HG02943 (cell line): Measurements from ENCODE around the gene RABEP1.

Experiments used
- ATAC-seq: cut with Tn5 transposase; IDR thresholded peaks from one replicate; pipeline ENCODE4 v1.9.1; 2021; ENCODE audit warnings: mild to moderate bottlenecking, low read depth, moderate library complexity; ENCODE audit not compliant: unreplicated experiment

Gene RABEP1

GRCh38 chr17:5264893-5265292 is 17.2 kb upstream of the RABEP1 start:
- no peak for ATAC-seq

- no peak for ATAC-seq
Measured at GRCh38 chr17:5269241-5269960, 12.7 kb upstream of the RABEP1 start.

- ATAC-seq: no peak
Measured at GRCh38 chr17:5272322-5272721, 9.8 kb upstream of the RABEP1 start.

- ATAC-seq: peak; percentile 26
Measured at GRCh38 chr17:5282642-5283217, 646 bp downstream of the RABEP1 start.

GRCh38 chr17:5283571-5284315 is 1.7 kb downstream of the RABEP1 start:
- ATAC-seq: no peak

GRCh38 chr17:5284681-5285080 is 2.6 kb downstream of the RABEP1 start:
- ATAC-seq: no peak

- no peak for ATAC-seq
Measured at GRCh38 chr17:5286846-5287245, 4.8 kb downstream of the RABEP1 start.

GRCh38 chr17:5291683-5292350 is 9.7 kb downstream of the RABEP1 start:
- ATAC-seq: no peak

- no peak for ATAC-seq
Measured at GRCh38 chr17:5297245-5297644, 15.2 kb downstream of the RABEP1 start.

- ATAC-seq: no peak
Measured at GRCh38 chr17:5299383-5299782, 17.3 kb downstream of the RABEP1 start.

GRCh38 chr17:5304636-5305035 is 22.6 kb downstream of the RABEP1 start:
- ATAC-seq: no peak

GRCh38 chr17:5309851-5310250 is 27.8 kb downstream of the RABEP1 start:
- ATAC-seq: no peak

GRCh38 chr17:5325851-5326250 is 43.8 kb downstream of the RABEP1 start:
- no peak for ATAC-seq

- no peak for ATAC-seq
Measured at GRCh38 chr17:5329784-5330557, 47.9 kb downstream of the RABEP1 start.

GRCh38 chr17:5330981-5331380 is 48.9 kb downstream of the RABEP1 start:
- no peak for ATAC-seq

- no peak for ATAC-seq
Measured at GRCh38 chr17:5331506-5331905, 49.4 kb downstream of the RABEP1 start.

- no peak for ATAC-seq
Measured at GRCh38 chr17:5344914-5345313, 62.8 kb downstream of the RABEP1 start.

- no peak for ATAC-seq
Measured at GRCh38 chr17:5352681-5353289, 70.7 kb downstream of the RABEP1 start.

- no peak for ATAC-seq
Measured at GRCh38 chr17:5354310-5354709, 72.2 kb downstream of the RABEP1 start.

GRCh38 chr17:5354886-5355415 is 72.9 kb downstream of the RABEP1 start:
- no peak for ATAC-seq
